Uterus (tissue), 2 donors: Measurements from ENCODE around the gene SLC48A1.

Source experiments
- CTCF ChIP-seq, 4 experiments: fragments of 200-600 bp in 2 of 4; fragments of 450-650 bp in 2 of 4; sonication (generic) in 2 of 4; IDR thresholded peaks; one replicate each; pipeline ENCODE4 v1.5.1; 2016 to 2019; ENCODE audit warnings: antibody characterized with exemption in 4 of 4, mild to moderate bottlenecking in 2 of 4, moderate library complexity in 1 of 4
- POLR2A ChIP-seq, 2 donors: fragments of 450-650 bp; IDR thresholded peaks; one replicate each; pipeline ENCODE4 v1.6.1; 2016; ENCODE audit warnings: antibody characterized with exemption in 2 of 2, mild to moderate bottlenecking in 1 of 2, moderate library complexity in 1 of 2

DNA sequence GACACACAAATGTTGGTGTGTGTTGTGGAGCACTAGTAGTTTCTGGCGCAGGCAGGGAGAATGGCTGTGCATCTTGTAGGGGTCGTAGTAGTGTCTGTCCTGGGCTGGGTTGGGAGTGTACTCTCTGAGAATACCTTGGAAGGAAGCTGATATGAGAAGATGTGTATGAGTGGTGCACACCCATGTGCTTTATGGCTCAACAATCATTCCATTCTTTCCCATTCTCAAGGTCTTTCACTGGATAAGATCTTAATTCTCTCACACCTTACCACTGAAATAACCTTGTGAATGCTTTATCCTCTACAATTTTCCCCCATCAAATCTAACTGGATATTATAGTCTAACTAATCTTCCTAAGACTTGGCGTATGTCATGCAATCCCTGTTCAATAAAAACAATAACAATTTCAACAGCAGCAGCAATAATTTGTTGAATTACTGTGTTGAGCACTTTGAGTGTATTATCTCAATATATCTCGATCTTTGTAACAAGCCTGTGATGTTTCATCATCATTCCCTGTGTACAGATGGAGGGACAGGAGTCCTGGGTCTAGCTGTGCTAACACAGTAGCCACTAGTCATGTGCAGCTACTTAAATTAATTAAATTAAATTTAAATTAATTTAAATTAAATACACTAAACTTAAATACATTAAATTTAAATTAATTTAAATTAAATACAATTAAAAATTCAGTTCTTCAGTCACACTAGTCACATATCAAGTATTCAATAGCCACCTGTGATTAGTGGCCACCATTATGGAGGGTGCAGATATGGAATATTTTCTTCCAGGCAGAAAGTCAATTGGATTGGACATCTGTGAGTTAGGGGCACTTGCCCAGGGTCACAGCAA is 3.6 kb upstream of the SLC48A1 start:
- TF ChIP-seq CTCF (IDR thresholded peaks at IDR 0.05) (no peak), POLR2A (IDR thresholded peaks at IDR 0.05) (no peak)
